Measurements from ENCODE around the gene KCNG1. TPM values are rescaled to one million over a fixed set of nuclear protein-coding genes. Genes with fewer than 3 reads are reported as not detected.

Gene KCNG1
- total and polyA plus RNA-seq, 2 of the 4 experiments (the other 2 are of a cell fraction): 23.7 to 51.4 TPM

DNA sequence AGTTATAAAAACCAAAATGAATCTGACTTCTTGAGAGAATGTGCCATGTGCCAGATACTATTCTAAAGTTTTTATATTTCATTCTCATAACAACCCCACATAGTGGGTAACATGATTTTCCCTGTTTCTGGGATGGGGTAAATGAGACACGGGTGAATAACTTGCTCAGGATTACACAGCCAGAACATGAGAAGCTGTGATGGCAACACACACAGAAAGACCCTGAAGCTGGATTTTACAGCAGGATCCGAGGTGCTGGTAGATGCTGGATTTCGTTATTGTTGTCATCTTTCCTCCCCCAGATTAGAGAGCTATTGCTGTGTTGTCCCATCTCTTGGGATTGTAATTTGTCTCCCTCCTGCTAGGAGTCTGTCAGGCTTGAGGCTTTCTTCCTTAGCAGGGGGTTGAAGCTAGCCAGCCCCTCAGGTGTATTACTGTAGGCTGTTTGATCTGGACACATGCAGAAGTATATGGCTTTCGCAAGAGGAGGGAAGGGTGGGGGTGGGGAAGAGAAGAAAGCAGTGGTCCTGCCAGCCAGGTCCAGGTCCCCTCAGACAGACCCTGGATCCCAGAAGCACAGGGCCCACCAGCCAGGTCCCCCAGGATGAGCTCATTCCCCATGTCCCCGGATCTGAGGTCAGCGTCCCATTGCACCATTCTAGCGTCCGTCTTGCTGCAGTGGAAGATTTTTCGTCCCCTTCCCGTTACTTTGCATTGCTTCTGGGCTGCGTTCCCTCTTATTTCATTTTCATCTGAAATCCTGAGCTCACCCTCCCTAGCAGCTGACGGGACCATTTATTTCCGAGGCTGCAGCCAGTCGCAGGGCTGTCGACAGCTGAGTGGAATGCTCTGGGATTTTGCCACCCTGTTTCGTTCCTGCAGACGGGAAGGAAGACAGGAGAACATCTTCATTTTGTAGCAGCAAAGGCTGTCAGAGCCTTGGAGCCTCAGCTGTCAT, 7.3 kb upstream of the KCNG1 start:
- no peaks in the 10 kb centered on the region for H3K36me3 ChIP-seq (ENCODE audit: control insufficient read depth, insufficient read depth, low read length)
- CTCF ChIA-PET: interaction anchor here (1.4 kb wide), 1 partner anchor 15 kb away, joined by 4 read pairs; no protein-coding TSS in a partner anchor
- H4K20me1 ChIP-seq (ENCODE audit: insufficient read depth, low read length): no peaks in the 10 kb centered on the region
- DNase-seq: no peak
- H3K79me1 ChIP-seq (ENCODE audit: low read depth in 1 of 2, low read length in 2 of 2): no peaks in the 10 kb centered on the region
- no peak overlapping the region for H3K4me2 ChIP-seq (ENCODE audit: low read depth, low read length)
- H3K14ac ChIP-seq (replicated peaks; ENCODE audit: low read depth, low read length): 0 out of 2 replicates have a peak overlapping the region, but pooled peaks have one; percentile 3
- no peak overlapping the region; the same call in 1 of the 2 replicates for H3K56ac ChIP-seq (ENCODE audit: extremely low read depth, insufficient read depth, low read length)
- TF ChIP-seq POLR2A (IDR thresholded peaks at IDR 0.05; ENCODE audit: low read depth, low read length) (no peak), CHD1 (IDR thresholded peaks at IDR 0.05; ENCODE audit: low read depth, low read length) (no peak), ELK1 (IDR thresholded peaks at IDR 0.05; ENCODE audit: borderline replicate concordance, low read depth, low read length) (no peak), MAFK (IDR thresholded peaks at IDR 0.05; ENCODE audit: low read depth, low read length) (no peak), NFE2L2 (IDR thresholded peaks at IDR 0.05; ENCODE audit: low read depth, low read length) (no peak), CEBPB (IDR thresholded peaks at IDR 0.05; ENCODE audit: low read depth, low read length) (no peak)
- H2BK20ac ChIP-seq (ENCODE audit: low read depth, low read length): peak overlapping the region; percentile 53
- H3K4me1 ChIP-seq (ENCODE audit: control insufficient read depth, insufficient read depth, low read length): peaks cover 10% of the 10 kb centered on the region
- H4K8ac ChIP-seq (ENCODE audit: low read depth in 2 of 2, low read length in 2 of 2): peak overlapping the region in 1 of 2 experiments; percentile 50; a peak in 1 of 4 replicates
- H2BK120ac ChIP-seq (ENCODE audit: low read depth, low read length): peak overlapping the region; percentile 62
- peak overlapping the region; percentile 12 for H3K4ac ChIP-seq (ENCODE audit: low read depth, low read length)
- POLR2A ChIA-PET (ENCODE audit: unreplicated experiment): no interaction called here
- intact Hi-C loops (cut with micrococcal nuclease): no loop called here
- H3K4me3 ChIP-seq (ENCODE audit: insufficient read depth, low read depth, low read length): no peak overlapping the region
- H3K18ac ChIP-seq (ENCODE audit: low read depth, low read length): no peak overlapping the region
- in situ Hi-C loops (cut with MboI; ENCODE audit: low sequenced_read_pairs): no loop called here
- no peak overlapping the region for H3K9ac ChIP-seq (ENCODE audit: low read depth, low read length)
- no peak overlapping the region for H2BK5ac ChIP-seq (ENCODE audit: low read depth, low read length, poor library complexity, severe bottlenecking)
- peak overlapping the region; percentile 11; the same call in 1 of the 2 replicates for H3K23ac ChIP-seq (ENCODE audit: low read depth, low read length)
- peaks cover 10% of the 10 kb centered on the region for H3K9me1 ChIP-seq (ENCODE audit: insufficient read depth, low read length)
- peaks cover 24% of the 10 kb centered on the region for H3K27me3 ChIP-seq (ENCODE audit: control insufficient read depth, insufficient read depth, low read length)
- peak overlapping the region; percentile 70; the same call in 2 of the 3 replicates for H2BK15ac ChIP-seq (ENCODE audit: low read depth, low read length)
- H3K27ac ChIP-seq (ENCODE audit: insufficient read depth, low read length): no peak overlapping the region
- BruUV-seq (replicated peaks): no TSS peak
- H2AK9ac ChIP-seq (replicated peaks; ENCODE audit: low read depth, low read length, poor library complexity): no peak overlapping the region
- H3K9me3 ChIP-seq (ENCODE audit: control insufficient read depth, insufficient read depth, low read length): no peaks in the 10 kb centered on the region
- peak overlapping the region; percentile 57 for H4K91ac ChIP-seq (ENCODE audit: insufficient read depth, low read depth, low read length)
- peak overlapping the region; percentile 10 for H2AFZ ChIP-seq (replicated peaks; ENCODE audit: low read length, poor library complexity)
- dilution Hi-C loops (cut with HindIII; ENCODE audit: low sequenced_read_pairs, unreplicated experiment): no loop called here
- H4K5ac ChIP-seq (ENCODE audit: low read depth, low read length): no peak overlapping the region
- WGBS, 2 experiments (ENCODE audit: extremely low coverage in 2 of 2, insufficient read length in 1 of 2): 81% methylated on average over 7 of the region's 17 CpGs; no CpG with 5 or more reads in 1 of the 2 experiments
- no peak for ATAC-seq (ENCODE audit: low read depth)
- peak overlapping the region; percentile 23; the same call in 1 of the 2 replicates for H2AK5ac ChIP-seq (ENCODE audit: low read depth, low read length)

Measured in IMR-90 (cell line).